ENCODE measurements around the gene LRRC37A3. TPM values are rescaled to one million over a fixed set of nuclear protein-coding genes. Genes with fewer than 3 reads are reported as not detected.
"Not testable (repeated sequence)": the region's sequence is repeated elsewhere in the genome, so short reads cannot be mapped to it uniquely, and the experiment has no call there.

Gene LRRC37A3
- polyA plus RNA-seq, 1 donor, result 9.2 TPM

- not testable (repeated sequence) for DNase-seq; H3K4me3 ChIP-seq (ENCODE audit: low read length); H3K9me3 ChIP-seq (ENCODE audit: control insufficient read depth, low read depth, low read length); H3K36me3 ChIP-seq (ENCODE audit: control insufficient read depth, insufficient read depth, low read length); H3K27me3 ChIP-seq (ENCODE audit: control insufficient read depth, insufficient read depth, low read length); H3K27ac ChIP-seq (ENCODE audit: low read length); H3K4me1 ChIP-seq (ENCODE audit: control insufficient read depth, insufficient read depth, low read length)
- no CpG with 5 or more reads among the region's 5 CpGs for WGBS (ENCODE audit: insufficient coverage, low lambda C conversion rate)
Observed at GRCh38 chr17:64904069-64904468, 15.2 kb downstream of the LRRC37A3 start.

- not testable (repeated sequence) for H3K27me3 ChIP-seq (ENCODE audit: control insufficient read depth, insufficient read depth, low read length); H3K4me1 ChIP-seq (ENCODE audit: control insufficient read depth, insufficient read depth, low read length); H3K27ac ChIP-seq (ENCODE audit: low read length); H3K9me3 ChIP-seq (ENCODE audit: control insufficient read depth, low read depth, low read length); H3K4me3 ChIP-seq (ENCODE audit: low read length); H3K36me3 ChIP-seq (ENCODE audit: control insufficient read depth, insufficient read depth, low read length)
- peak; percentile 9 to 38 for DNase-seq
- no CpG with 5 or more reads among the region's 15 CpGs for WGBS (ENCODE audit: insufficient coverage, low lambda C conversion rate)
Observed at GRCh38 chr17:64897136-64897535, 22.1 kb downstream of the LRRC37A3 start.

DNA sequence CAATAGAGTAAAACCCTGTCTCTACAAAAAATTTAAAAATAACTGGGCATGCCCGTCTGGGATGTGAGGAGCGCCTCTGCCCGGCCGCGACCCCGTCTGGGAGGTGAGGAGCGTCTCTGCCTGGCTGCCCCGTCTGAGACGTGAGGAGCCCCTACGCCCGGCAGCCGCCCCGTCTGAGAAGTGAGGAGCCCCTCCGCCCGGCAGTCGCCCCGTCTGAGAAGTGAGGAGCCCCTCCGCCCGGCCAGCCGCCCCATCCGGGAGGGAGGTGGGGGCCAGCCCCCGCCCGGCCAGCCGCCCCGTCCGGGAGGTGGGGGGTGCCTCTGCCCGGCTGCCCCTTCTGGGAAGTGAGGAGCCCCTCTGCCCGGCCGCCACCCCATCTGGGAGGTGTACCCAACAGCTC, 45.1 kb downstream of the LRRC37A3 start:
- WGBS (ENCODE audit: insufficient coverage, low lambda C conversion rate), result no CpG with 5 or more reads among the region's 29 CpGs
- not testable (repeated sequence) for H3K9me3 ChIP-seq (ENCODE audit: control insufficient read depth, low read depth, low read length); H3K27ac ChIP-seq (ENCODE audit: low read length); H3K36me3 ChIP-seq (ENCODE audit: control insufficient read depth, insufficient read depth, low read length); H3K27me3 ChIP-seq (ENCODE audit: control insufficient read depth, insufficient read depth, low read length); DNase-seq; H3K4me1 ChIP-seq (ENCODE audit: control insufficient read depth, insufficient read depth, low read length); H3K4me3 ChIP-seq (ENCODE audit: low read length)

DNA sequence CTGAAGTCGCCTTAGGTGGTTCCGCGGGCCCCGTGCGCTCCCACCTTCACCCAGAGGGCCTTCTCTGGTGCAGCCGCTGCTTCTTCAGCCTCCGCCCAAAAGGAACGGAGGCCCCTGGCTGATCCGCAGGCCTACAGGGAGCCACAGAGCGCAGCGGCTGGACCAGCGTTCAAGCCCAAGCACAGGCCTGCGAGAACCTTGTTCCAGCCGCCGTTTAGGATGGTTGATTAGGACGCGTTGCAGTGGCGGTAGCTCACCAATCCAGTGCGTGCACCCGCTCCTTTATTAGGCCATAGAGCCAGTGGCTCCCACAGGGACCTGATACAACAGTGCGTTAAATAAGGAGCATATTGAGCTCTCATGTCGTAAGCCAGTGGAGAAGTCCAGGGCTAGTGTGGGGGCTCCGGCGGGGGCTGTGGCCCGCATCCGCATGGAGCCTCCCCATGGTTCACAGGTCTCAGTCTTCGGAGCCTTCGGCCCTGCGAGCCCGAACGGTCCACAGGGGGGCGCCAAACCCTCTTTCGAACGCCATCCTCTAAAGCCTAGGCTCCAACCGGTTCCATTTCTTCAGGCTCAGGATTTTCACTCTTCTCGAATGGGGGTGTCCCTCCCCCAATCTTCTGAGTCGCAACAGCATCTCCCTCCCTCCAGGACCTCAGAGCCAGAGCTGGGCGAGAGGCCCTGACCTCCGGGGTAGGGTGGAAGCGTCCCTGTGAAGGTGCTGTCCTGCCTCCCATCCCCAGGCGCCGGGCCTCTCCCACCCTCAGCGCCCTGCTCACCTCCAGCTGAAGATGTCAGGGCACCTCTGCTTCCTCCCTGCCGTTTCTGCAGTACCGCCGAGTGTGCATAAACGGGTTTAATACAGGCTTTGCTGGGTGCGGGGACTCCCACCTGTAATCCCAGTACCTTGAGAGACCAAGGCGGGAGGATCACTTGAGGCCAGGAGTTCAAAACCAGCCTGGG, 71.5 kb downstream of the LRRC37A3 start:
- H3K4me3 ChIP-seq (ENCODE audit: low read length); H3K27ac ChIP-seq (ENCODE audit: low read length); H3K9me3 ChIP-seq (ENCODE audit: control insufficient read depth, low read depth, low read length); H3K4me1 ChIP-seq (ENCODE audit: control insufficient read depth, insufficient read depth, low read length); H3K27me3 ChIP-seq (ENCODE audit: control insufficient read depth, insufficient read depth, low read length); H3K36me3 ChIP-seq (ENCODE audit: control insufficient read depth, insufficient read depth, low read length): not testable (repeated sequence)
- DNase-seq, result peak in 1 of 2 donors; percentile 44
- no CpG with 5 or more reads among the region's 49 CpGs for WGBS (ENCODE audit: insufficient coverage, low lambda C conversion rate)

GRCh38 chr17:64846892-64847291, 72.4 kb downstream of the LRRC37A3 start:
- no CpG with 5 or more reads among the region's 4 CpGs for WGBS (ENCODE audit: insufficient coverage, low lambda C conversion rate)
- DNase-seq, result peak in 1 of 2 donors; percentile 32
- not testable (repeated sequence) for H3K36me3 ChIP-seq (ENCODE audit: control insufficient read depth, insufficient read depth, low read length); H3K27ac ChIP-seq (ENCODE audit: low read length); H3K4me1 ChIP-seq (ENCODE audit: control insufficient read depth, insufficient read depth, low read length); H3K27me3 ChIP-seq (ENCODE audit: control insufficient read depth, insufficient read depth, low read length); H3K4me3 ChIP-seq (ENCODE audit: low read length); H3K9me3 ChIP-seq (ENCODE audit: control insufficient read depth, low read depth, low read length)

DNA sequence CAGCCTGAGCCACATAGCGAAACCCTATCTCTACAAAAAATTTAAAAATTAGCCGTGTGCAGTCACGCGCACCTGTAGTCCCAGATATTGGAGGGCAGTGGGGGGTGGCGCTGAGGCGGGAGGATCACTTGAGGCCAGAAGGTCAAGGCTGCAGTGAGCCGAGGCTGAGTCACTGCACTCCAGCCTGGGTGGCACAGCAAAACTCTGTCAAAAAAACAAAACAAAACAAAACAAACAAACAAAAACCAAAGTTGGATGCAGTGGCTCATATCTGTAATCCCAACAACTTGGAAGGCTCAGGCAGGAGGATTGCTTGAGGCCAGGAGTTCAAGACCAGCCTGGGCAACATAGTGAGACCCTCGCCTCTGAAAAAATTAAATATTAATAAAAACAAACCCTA, 75.4 kb downstream of the LRRC37A3 start:
- not testable (repeated sequence) for H3K27me3 ChIP-seq (ENCODE audit: control insufficient read depth, insufficient read depth, low read length); H3K27ac ChIP-seq (ENCODE audit: low read length); DNase-seq; H3K36me3 ChIP-seq (ENCODE audit: control insufficient read depth, insufficient read depth, low read length); H3K9me3 ChIP-seq (ENCODE audit: control insufficient read depth, low read depth, low read length); H3K4me1 ChIP-seq (ENCODE audit: control insufficient read depth, insufficient read depth, low read length); H3K4me3 ChIP-seq (ENCODE audit: low read length)
- no CpG with 5 or more reads among the region's 8 CpGs for WGBS (ENCODE audit: insufficient coverage, low lambda C conversion rate)

GRCh38 chr17:64842900-64843299, 76.4 kb downstream of the LRRC37A3 start:
- WGBS (ENCODE audit: insufficient coverage, low lambda C conversion rate), result no CpG with 5 or more reads among the region's 3 CpGs

DNA sequence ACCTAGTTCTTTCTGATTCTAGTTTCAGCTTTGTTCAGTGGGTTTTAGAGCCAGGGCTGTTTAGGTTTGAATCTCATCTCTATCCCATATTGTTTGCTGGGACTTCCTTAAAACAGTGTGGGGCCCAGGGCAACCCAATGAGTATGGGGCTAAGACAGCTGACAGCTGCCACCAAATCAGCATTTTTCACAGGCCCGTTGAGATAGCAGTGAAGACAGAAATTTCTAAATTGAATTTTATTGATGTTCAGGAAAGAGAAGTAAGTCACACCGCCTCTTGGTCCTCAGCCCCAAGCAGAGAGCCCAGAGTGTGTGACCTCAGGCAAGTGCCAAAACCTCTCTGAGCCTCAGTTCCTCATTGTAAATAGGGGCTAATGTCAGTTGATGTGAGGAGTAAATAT, 78.3 kb downstream of the LRRC37A3 start:
- not testable (repeated sequence) for H3K4me1 ChIP-seq (ENCODE audit: control insufficient read depth, insufficient read depth, low read length)

More at GRCh38 chr17:64842900-64843299, 76.4 kb downstream of the LRRC37A3 start:
- not testable (repeated sequence) for H3K36me3 ChIP-seq (ENCODE audit: control insufficient read depth, insufficient read depth, low read length); H3K9me3 ChIP-seq (ENCODE audit: control insufficient read depth, low read depth, low read length); DNase-seq; H3K27ac ChIP-seq (ENCODE audit: low read length); H3K4me3 ChIP-seq (ENCODE audit: low read length); H3K27me3 ChIP-seq (ENCODE audit: control insufficient read depth, insufficient read depth, low read length); H3K4me1 ChIP-seq (ENCODE audit: control insufficient read depth, insufficient read depth, low read length)

GRCh38 chr17:64838513-64838912, 80.8 kb downstream of the LRRC37A3 start:
- WGBS (ENCODE audit: insufficient coverage, low lambda C conversion rate), result no CpG with 5 or more reads among the region's 5 CpGs
- H3K27me3 ChIP-seq (ENCODE audit: control insufficient read depth, insufficient read depth, low read length); H3K36me3 ChIP-seq (ENCODE audit: control insufficient read depth, insufficient read depth, low read length); H3K4me1 ChIP-seq (ENCODE audit: control insufficient read depth, insufficient read depth, low read length); H3K4me3 ChIP-seq (ENCODE audit: low read length); H3K9me3 ChIP-seq (ENCODE audit: control insufficient read depth, low read depth, low read length): not testable (repeated sequence)
- peak in 1 of 2 donors; percentile 33 for DNase-seq
- H3K27ac ChIP-seq (ENCODE audit: low read length), result peak overlapping the region; percentile 82

More for the DNA sequence above, 78.3 kb downstream of the LRRC37A3 start:
- H3K4me3 ChIP-seq (ENCODE audit: low read length); H3K27me3 ChIP-seq (ENCODE audit: control insufficient read depth, insufficient read depth, low read length); H3K27ac ChIP-seq (ENCODE audit: low read length); H3K9me3 ChIP-seq (ENCODE audit: control insufficient read depth, low read depth, low read length); H3K36me3 ChIP-seq (ENCODE audit: control insufficient read depth, insufficient read depth, low read length); DNase-seq: not testable (repeated sequence)
- WGBS (ENCODE audit: insufficient coverage, low lambda C conversion rate), result no CpG with 5 or more reads among the region's 2 CpGs

GRCh38 chr17:64837018-64837761, 82.1 kb downstream of the LRRC37A3 start:
- H3K27me3 ChIP-seq (ENCODE audit: control insufficient read depth, insufficient read depth, low read length); H3K4me1 ChIP-seq (ENCODE audit: control insufficient read depth, insufficient read depth, low read length); H3K9me3 ChIP-seq (ENCODE audit: control insufficient read depth, low read depth, low read length); H3K36me3 ChIP-seq (ENCODE audit: control insufficient read depth, insufficient read depth, low read length): not testable (repeated sequence)
- Histone ChIP-seq H3K4me3 (ENCODE audit: low read length) (peak overlapping the region; percentile 71), H3K27ac (ENCODE audit: low read length) (peak overlapping the region; percentile 82)
- peak; percentile 78 to 85 for DNase-seq
- WGBS (ENCODE audit: insufficient coverage, low lambda C conversion rate), result no CpG with 5 or more reads among the region's 56 CpGs

Data from large intestine (tissue), 3 donors.